Fibroblast of the aortic adventitia (primary cell): ENCODE results near the gene KLF13. TPM values are rescaled to one million over a fixed set of nuclear protein-coding genes. Genes with fewer than 3 reads are reported as not detected.
A peak's percentile ranks its signal among the peaks of the same experiment; 100 is the strongest.

Experiments used
- DNase-seq: peaks from one replicate; pipeline ENCODE4 v3.0.0-alpha.2; 2010; ENCODE audit warnings: low read depth
- H3K4me3 ChIP-seq: 2 replicates; pipeline ENCODE4 v1.5.1; 2011; ENCODE audit warnings: low read depth, mild to moderate bottlenecking, control low read depth, low read length, moderate library complexity
- total RNA-seq: library from RNA; depleted of rRNA; stranded (reverse); fragments of >200 nt; gene quantifications from 2 replicates; pipeline ENCODE4 v1.2.3, GENCODE V29; 2012; ENCODE audit warnings: low replicate concordance
- TF ChIP-seq, protein P1 (sequence below): IDR thresholded peaks from 2 replicates; pipeline ENCODE4 v1.5.1; 2011; ENCODE audit warnings: mild to moderate bottlenecking, low read length, control low read depth, inconsistent platforms; ENCODE audit not compliant: insufficient read depth

Gene KLF13
- total RNA-seq, 1 donor, result 40.4 TPM

DNA sequence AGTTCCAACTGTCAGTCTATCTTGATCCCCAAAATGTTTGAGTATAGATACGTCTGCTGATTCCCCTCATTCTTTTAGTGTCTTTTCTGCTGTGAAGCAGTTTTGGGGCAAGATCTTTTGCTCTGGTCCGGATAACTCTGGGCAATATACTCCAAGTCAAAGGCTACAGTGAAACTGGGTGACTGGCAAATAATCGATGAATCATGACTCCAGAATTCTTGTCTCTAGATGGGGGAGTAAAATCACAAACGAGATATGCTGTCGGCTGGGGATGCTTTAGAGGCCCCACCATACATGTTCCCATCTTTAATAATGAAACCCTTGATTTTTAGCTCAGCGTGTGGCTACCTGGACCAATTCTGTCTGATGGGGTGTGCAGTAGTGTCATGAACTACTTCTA is 76.5 kb downstream of the KLF13 start:
- no peak overlapping the region for H3K4me3 ChIP-seq
- DNase-seq, result no peak
- TF ChIP-seq, protein P1, sequence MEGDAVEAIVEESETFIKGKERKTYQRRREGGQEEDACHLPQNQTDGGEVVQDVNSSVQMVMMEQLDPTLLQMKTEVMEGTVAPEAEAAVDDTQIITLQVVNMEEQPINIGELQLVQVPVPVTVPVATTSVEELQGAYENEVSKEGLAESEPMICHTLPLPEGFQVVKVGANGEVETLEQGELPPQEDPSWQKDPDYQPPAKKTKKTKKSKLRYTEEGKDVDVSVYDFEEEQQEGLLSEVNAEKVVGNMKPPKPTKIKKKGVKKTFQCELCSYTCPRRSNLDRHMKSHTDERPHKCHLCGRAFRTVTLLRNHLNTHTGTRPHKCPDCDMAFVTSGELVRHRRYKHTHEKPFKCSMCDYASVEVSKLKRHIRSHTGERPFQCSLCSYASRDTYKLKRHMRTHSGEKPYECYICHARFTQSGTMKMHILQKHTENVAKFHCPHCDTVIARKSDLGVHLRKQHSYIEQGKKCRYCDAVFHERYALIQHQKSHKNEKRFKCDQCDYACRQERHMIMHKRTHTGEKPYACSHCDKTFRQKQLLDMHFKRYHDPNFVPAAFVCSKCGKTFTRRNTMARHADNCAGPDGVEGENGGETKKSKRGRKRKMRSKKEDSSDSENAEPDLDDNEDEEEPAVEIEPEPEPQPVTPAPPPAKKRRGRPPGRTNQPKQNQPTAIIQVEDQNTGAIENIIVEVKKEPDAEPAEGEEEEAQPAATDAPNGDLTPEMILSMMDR, result no peak

DNA sequence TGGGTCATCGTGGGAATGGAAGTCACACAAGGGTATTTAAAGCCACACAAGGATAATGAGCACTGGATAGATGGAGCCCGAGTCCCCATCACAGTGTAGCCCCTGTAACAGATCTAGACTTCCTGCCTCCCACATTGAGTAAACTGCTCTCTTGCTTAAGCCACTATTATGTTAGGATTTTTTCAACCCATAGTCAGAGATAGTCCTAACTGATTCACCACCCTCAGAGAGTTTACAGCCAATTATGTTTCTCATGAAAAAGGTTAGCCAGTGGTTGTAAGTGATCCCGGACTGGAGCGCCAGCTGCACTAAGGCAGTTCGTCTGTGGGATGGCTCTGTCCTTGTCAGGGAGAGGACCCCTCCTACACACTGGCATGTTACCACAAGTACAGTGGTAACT is 77.0 kb downstream of the KLF13 start:
- DNase-seq, result peak; percentile 66
- TF ChIP-seq, protein P1, result no peak
- H3K4me3 ChIP-seq, result no peak overlapping the region

DNA sequence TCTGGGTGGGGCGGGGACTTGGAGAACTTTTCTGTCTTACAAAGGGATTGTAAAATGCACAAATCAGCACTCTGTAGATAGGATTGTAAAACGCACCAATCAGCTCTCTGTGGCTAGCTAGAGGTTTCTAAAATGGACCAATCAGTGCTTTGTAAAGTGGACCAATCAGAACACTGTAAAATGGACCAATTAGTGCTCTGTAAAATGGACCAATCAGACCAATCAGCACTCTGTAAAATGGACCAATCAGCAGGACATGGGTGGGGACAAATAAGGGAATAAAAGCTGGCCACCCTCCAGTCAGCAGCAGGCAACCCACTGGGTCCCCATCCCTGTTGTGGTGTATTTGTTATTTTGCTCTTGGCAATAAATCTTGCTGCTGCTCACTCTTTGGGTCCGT is 77.7 kb downstream of the KLF13 start:
- no peak for DNase-seq
- TF ChIP-seq, protein P1, result no peak
- no peak overlapping the region for H3K4me3 ChIP-seq

DNA sequence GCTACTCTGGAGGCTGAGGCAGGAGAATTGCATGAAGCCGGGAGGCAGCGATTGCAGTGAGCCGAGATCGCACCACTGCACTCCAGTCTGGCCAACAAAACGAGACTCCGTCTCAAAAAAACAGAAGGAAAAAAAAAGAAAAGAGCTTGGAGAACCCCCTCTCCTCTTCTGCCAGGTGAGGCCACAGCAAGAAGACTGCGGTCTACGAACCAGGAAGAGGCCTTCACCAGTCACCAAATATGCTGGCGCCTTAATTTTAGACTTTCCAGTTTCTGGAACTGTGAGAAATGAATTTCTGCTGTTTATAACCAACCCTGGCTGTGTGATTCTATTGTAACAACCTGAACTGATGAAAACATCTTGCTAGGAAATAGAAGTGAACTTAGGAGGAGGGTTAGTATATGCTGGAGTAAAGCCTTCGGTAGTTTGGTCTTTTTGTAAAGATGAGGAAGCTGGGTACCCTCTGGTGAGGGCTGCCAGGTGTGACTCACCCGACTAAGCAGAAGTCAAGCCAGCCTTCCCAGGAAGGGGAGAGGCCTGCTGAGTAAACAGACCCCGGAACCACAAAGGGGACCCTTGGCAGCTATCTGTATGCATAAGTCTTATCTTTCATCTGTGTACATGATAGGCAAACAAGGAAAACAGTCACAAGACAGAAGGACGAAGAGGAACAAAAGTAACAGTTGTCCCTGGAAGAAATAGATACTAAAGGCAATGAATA is 78.7 kb downstream of the KLF13 start:
- TF ChIP-seq, protein P1, result no peak
- DNase-seq, result peak; percentile 37
- no peak overlapping the region for H3K4me3 ChIP-seq

DNA sequence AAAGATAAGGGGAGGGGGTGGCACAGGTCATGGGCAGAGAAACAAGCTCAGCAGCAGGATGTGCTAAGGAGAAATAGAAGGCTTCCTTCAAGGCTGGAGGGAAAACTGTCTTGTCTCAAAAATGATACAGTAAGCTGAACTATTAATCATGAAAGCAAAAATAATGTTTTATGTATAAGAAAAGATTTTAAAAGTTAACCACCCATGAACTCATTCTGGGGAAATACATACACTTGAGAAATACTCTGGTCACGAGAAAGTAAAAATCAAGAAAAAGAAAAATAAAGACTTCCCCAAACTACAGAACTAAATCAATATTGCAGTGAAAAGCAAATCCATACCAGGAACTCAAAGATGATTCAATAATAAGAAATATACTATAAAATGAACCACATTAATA is 80.7 kb downstream of the KLF13 start:
- DNase-seq, result no peak
- H3K4me3 ChIP-seq, result no peak overlapping the region
- TF ChIP-seq, protein P1, result no peak

DNA sequence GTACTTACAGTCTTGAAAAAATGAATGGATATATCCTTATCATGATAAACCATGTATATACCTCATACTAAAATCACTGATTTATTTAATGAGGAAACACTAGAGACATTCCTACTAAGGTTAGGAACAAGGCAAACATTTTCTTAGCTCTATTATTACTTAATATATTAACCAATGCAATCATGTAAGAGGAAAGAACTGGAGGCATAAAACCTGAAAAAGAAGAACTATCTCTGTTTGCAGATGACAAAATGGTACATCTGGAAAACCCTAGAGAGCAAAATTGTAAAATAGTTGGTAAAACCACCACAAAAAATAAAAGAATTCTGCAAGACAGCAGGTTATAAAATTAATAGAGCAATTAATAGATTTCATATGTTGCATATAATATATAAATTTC is 81.2 kb downstream of the KLF13 start:
- H3K4me3 ChIP-seq, result no peak overlapping the region
- DNase-seq, result no peak
- TF ChIP-seq, protein P1, result no peak

DNA sequence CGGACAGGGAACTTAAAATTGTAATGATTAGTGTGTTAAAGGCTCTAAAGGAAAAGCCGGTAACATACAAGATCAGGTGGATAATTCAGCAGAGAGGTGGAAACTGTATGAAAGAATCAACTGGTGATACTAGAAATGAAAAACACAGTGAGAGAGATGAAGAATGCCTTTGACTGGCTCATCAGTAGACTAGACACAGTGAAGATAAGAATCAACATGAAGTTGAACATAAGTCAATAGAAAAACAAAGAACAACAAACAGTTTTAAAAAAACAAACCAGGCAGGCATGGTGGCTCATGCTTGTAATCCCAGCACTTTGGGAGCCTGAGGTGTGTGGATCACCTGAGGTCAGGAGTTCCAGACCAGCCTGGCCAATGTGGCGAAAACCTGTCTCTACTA is 82.1 kb downstream of the KLF13 start:
- H3K4me3 ChIP-seq, result no peak overlapping the region
- no peak for DNase-seq
- TF ChIP-seq, protein P1, result no peak
